ENCODE data around the gene OR2D3. TPM values are rescaled to one million over a fixed set of nuclear protein-coding genes. Genes with fewer than 3 reads are reported as not detected.

The OR2D3 gene
- not detected in 2 replicates for total RNA-seq (ENCODE audit: low replicate concordance)

- no peaks in the 10 kb centered on the region for H4K20me1 ChIP-seq (ENCODE audit: low read depth)
- no peaks in the 10 kb centered on the region for H3K36me3 ChIP-seq
- no peaks in the 10 kb centered on the region for H3K27me3 Mint-ChIP-seq (ENCODE audit: insufficient read depth, low read depth)
- H3K4me3 ChIP-seq: no peak within 1 kb of the TSS
- no peaks in the 10 kb centered on the region for H3K79me2 ChIP-seq (ENCODE audit: low read depth)
- H3K27ac Mint-ChIP-seq: peak within 1 kb of the TSS; percentile 35
- peaks cover 3% of the 10 kb centered on the region for H3K4me1 Mint-ChIP-seq
- no peaks in the 10 kb centered on the region for H3K9me3 Mint-ChIP-seq
- H2AFZ ChIP-seq (replicated peaks): no peak within 1 kb of the TSS
- H3K4me1 ChIP-seq: peaks cover under 1% of the 10 kb centered on the region
- no peak within 1 kb of the TSS for H3K9ac ChIP-seq
- no peak within 1 kb of the TSS for H3K4me2 ChIP-seq
- peaks cover 4% of the 10 kb centered on the region for H3F3A ChIP-seq (ENCODE audit: low read depth)
- no peak for DNase-seq (ENCODE audit: low spot score)
- no peaks in the 10 kb centered on the region for H3K27me3 ChIP-seq
- no peak within 1 kb of the TSS for H3K4me3 Mint-ChIP-seq
- TF ChIP-seq CTCF (IDR thresholded peaks at IDR 0.05): no peak
- no peak for TF ChIP-seq EZH2 (IDR thresholded peaks at IDR 0.05)
- TF ChIP-seq EZH2phosphoT487 (IDR thresholded peaks at IDR 0.05): no peak
- no peaks in the 10 kb centered on the region for H3K36me3 Mint-ChIP-seq
- H3K9me3 ChIP-seq (ENCODE audit: low read depth): no peaks in the 10 kb centered on the region
- no peak within 1 kb of the TSS for H3K27ac ChIP-seq
Observed at GRCh38 chr11:6920702-6921101, at the start of gene OR2D3. Gene OR2D3, plus strand, starts transcription at chr11:6921002. Its CDS starts 0 bp downstream, at chr11:6921002.

- Histone ChIP-seq H4K20me1 (ENCODE audit: low read depth) (no peaks in the 10 kb centered on the region), H3K9ac (no peak overlapping the region), H3K36me3 (no peaks in the 10 kb centered on the region), H3K79me2 (ENCODE audit: low read depth) (no peaks in the 10 kb centered on the region), H3K27ac (no peak overlapping the region), H3K27me3 (no peaks in the 10 kb centered on the region), H3K4me3 (no peak overlapping the region), H3K4me1 (no peaks in the 10 kb centered on the region), H3K9me3 (ENCODE audit: low read depth) (no peaks in the 10 kb centered on the region), H3K4me2 (no peak overlapping the region), H2AFZ (replicated peaks) (no peak overlapping the region), H3F3A (ENCODE audit: low read depth) (no peaks in the 10 kb centered on the region)
- Mint-ChIP-seq H3K27me3 (ENCODE audit: insufficient read depth, low read depth) (no peaks in the 10 kb centered on the region), H3K36me3 (no peaks in the 10 kb centered on the region), H3K9me3 (no peaks in the 10 kb centered on the region), H3K4me3 (no peak overlapping the region), H3K4me1 (no peaks in the 10 kb centered on the region), H3K27ac (no peak overlapping the region)
- TF ChIP-seq CTCF (IDR thresholded peaks at IDR 0.05) (no peak), EZH2 (IDR thresholded peaks at IDR 0.05) (no peak), EZH2phosphoT487 (IDR thresholded peaks at IDR 0.05) (no peak)
- DNase-seq (ENCODE audit: low spot score): no peak
Observed at GRCh38 chr11:6871278-6871677, 49.5 kb upstream of the OR2D3 start.

GRCh38 chr11:6875761-6876160, 45.0 kb upstream of the OR2D3 start:
- H3K36me3 Mint-ChIP-seq: no peaks in the 10 kb centered on the region
- H3K27ac ChIP-seq: no peak overlapping the region
- no peaks in the 10 kb centered on the region for H3K27me3 ChIP-seq
- no peak overlapping the region for H2AFZ ChIP-seq (replicated peaks)
- H4K20me1 ChIP-seq (ENCODE audit: low read depth): no peaks in the 10 kb centered on the region
- peaks cover 2% of the 10 kb centered on the region for H3K27me3 Mint-ChIP-seq (ENCODE audit: insufficient read depth, low read depth)
- H3K4me1 ChIP-seq: no peaks in the 10 kb centered on the region
- H3K36me3 ChIP-seq: no peaks in the 10 kb centered on the region
- no peaks in the 10 kb centered on the region for H3K9me3 ChIP-seq (ENCODE audit: low read depth)
- no peaks in the 10 kb centered on the region for H3K9me3 Mint-ChIP-seq
- H3K4me3 Mint-ChIP-seq: no peak overlapping the region
- no peak for DNase-seq (ENCODE audit: low spot score)
- no peak overlapping the region for H3K27ac Mint-ChIP-seq
- H3K4me3 ChIP-seq: no peak overlapping the region
- H3F3A ChIP-seq (ENCODE audit: low read depth): no peaks in the 10 kb centered on the region
- no peak overlapping the region for H3K4me2 ChIP-seq
- TF ChIP-seq EZH2phosphoT487 (IDR thresholded peaks at IDR 0.05) (no peak), CTCF (IDR thresholded peaks at IDR 0.05) (no peak), EZH2 (IDR thresholded peaks at IDR 0.05) (no peak)
- no peaks in the 10 kb centered on the region for H3K4me1 Mint-ChIP-seq
- no peak overlapping the region for H3K9ac ChIP-seq
- no peaks in the 10 kb centered on the region for H3K79me2 ChIP-seq (ENCODE audit: low read depth)
